ENCODE data around the gene GTF2A1.
"Not testable (repeated sequence)": the region's sequence is repeated elsewhere in the genome, so short reads cannot be mapped to it uniquely, and the experiment has no call there.

- TF ChIP-seq CTCF, EP300, POLR2A, POLR2AphosphoS5 (IDR thresholded peaks at IDR 0.05): not testable (repeated sequence)
Observed at GRCh38 chr14:81236849-81237248, 16.1 kb upstream of the GTF2A1 start.
